Neural progenitor cell (in vitro differentiated cells): Measurements from ENCODE around the gene FASN. TPM values are rescaled to one million over a fixed set of nuclear protein-coding genes. Genes with fewer than 3 reads are reported as not detected.

Source experiments
- DNase-seq: peaks from one replicate; pipeline ENCODE4 v3.0.0-alpha.2; 2016; ENCODE audit warnings: low spot score
- H2AFZ ChIP-seq: fragments of 200-600 bp; sonication (generic); replicated peaks from 2 replicates; pipeline ENCODE4 v1.6.1; 2016; ENCODE audit warnings: antibody characterized with exemption
- H3F3A ChIP-seq: fragments of 200-600 bp; sonication (generic); 2 replicates; pipeline ENCODE4 v1.6.1; 2016; ENCODE audit warnings: antibody characterized with exemption, low read depth
- H3K27ac ChIP-seq: fragments of 200-600 bp; sonication (generic); 2 replicates; pipeline ENCODE4 v1.5.1; 2016; ENCODE audit warnings: mild to moderate bottlenecking
- H3K27me3 ChIP-seq: fragments of 200-600 bp; sonication (generic); 2 replicates; pipeline ENCODE4 v1.6.1; 2016; ENCODE audit warnings: mild to moderate bottlenecking, moderate library complexity
- H3K36me3 ChIP-seq: fragments of 200-600 bp; sonication (generic); 2 replicates; pipeline ENCODE4 v1.5.1; 2016
- H3K4me1 ChIP-seq: fragments of 200-600 bp; sonication (generic); 2 replicates; pipeline ENCODE4 v1.6.1; 2016; ENCODE audit warnings: mixed run types
- H3K4me2 ChIP-seq: fragments of 200-600 bp; sonication (generic); 2 replicates; pipeline ENCODE4 v1.6.1; 2016
- H3K4me3 ChIP-seq: fragments of 200-600 bp; sonication (generic); 2 replicates; pipeline ENCODE4 v1.5.1; 2016
- H3K79me2 ChIP-seq: fragments of 200-600 bp; sonication (generic); 2 replicates; pipeline ENCODE4 v1.6.1; 2016; ENCODE audit warnings: low read depth
- H3K9ac ChIP-seq: fragments of 200-600 bp; sonication (generic); 2 replicates; pipeline ENCODE4 v1.6.1; 2016
- H3K9me3 ChIP-seq: fragments of 200-600 bp; sonication (generic); 2 replicates; pipeline ENCODE4 v1.5.1; 2016; ENCODE audit warnings: low read depth
- H4K20me1 ChIP-seq: fragments of 200-600 bp; sonication (generic); 2 replicates; pipeline ENCODE4 v1.6.1; 2016; ENCODE audit warnings: low read depth
- H3K27ac Mint-ChIP-seq: 3 replicates; pipeline ENCODE4 v1.8.0; 2021; ENCODE audit warnings: mixed read lengths
- H3K27me3 Mint-ChIP-seq: 2 replicates; pipeline ENCODE4 v1.8.0; 2022; ENCODE audit warnings: low read depth, mild to moderate bottlenecking, inconsistent platforms, moderate library complexity, mixed read lengths; ENCODE audit not compliant: insufficient read depth
- H3K36me3 Mint-ChIP-seq: 3 replicates; pipeline ENCODE4 v1.8.0; 2021; ENCODE audit warnings: mixed read lengths
- H3K4me1 Mint-ChIP-seq: 3 replicates; pipeline ENCODE4 v1.8.0; 2021; ENCODE audit warnings: mixed read lengths
- H3K4me3 Mint-ChIP-seq: 3 replicates; pipeline ENCODE4 v1.8.0; 2021; ENCODE audit warnings: mild to moderate bottlenecking, moderate library complexity, mixed read lengths
- H3K9me3 Mint-ChIP-seq: 3 replicates; pipeline ENCODE4 v1.8.0; 2020; ENCODE audit warnings: mixed read lengths
- CTCF ChIP-seq: fragments of 200-600 bp; sonication (generic); IDR thresholded peaks from 2 replicates; pipeline ENCODE4 v1.5.1; 2017; ENCODE audit warnings: antibody characterized with exemption, mild to moderate bottlenecking
- EZH2 ChIP-seq: fragments of 200-600 bp; sonication (generic); IDR thresholded peaks from 2 replicates; pipeline ENCODE4 v1.6.1; 2017; ENCODE audit warnings: antibody characterized with exemption, mild to moderate bottlenecking, moderate library complexity
- EZH2phosphoT487 ChIP-seq: fragments of 200-600 bp; sonication (generic); IDR thresholded peaks from 2 replicates; pipeline ENCODE4 v1.6.1; 2017; ENCODE audit warnings: antibody characterized with exemption
- total RNA-seq: library from RNA; depleted of rRNA; stranded (reverse); fragments of >200 nt; gene quantifications from 2 replicates; pipeline ENCODE4 v1.2.3, GENCODE V29; 2015; ENCODE audit warnings: low replicate concordance

Gene FASN
- total RNA-seq, 1 donor from 2014 or later = 77.9 TPM

GRCh38 chr17:82094931-82095776 is 2.9 kb downstream of the FASN start:
- Mint-ChIP-seq H3K27me3 (peaks cover 4% of the 10 kb centered on the region), H3K4me3 (peak overlapping the region; percentile 83), H3K27ac (no peak overlapping the region), H3K4me1 (peaks cover 7% of the 10 kb centered on the region), H3K9me3 (no peaks in the 10 kb centered on the region), H3K36me3 (peaks cover 2% of the 10 kb centered on the region)
- Histone ChIP-seq H3K79me2 (peaks cover 84% of the 10 kb centered on the region), H2AFZ (no peak overlapping the region), H3K9me3 (no peaks in the 10 kb centered on the region), H3K27me3 (no peaks in the 10 kb centered on the region), H3K4me3 (peak overlapping the region; percentile 100), H3K4me1 (peaks cover 28% of the 10 kb centered on the region), H3K27ac (no peak overlapping the region), H3K36me3 (no peaks in the 10 kb centered on the region), H3K9ac (no peak overlapping the region), H4K20me1 (peaks cover 70% of the 10 kb centered on the region), H3K4me2 (peak overlapping the region; percentile 96), H3F3A (peaks cover 13% of the 10 kb centered on the region)
- DNase-seq = no peak
- TF ChIP-seq CTCF (no peak), EZH2 (no peak), EZH2phosphoT487 (no peak)

GRCh38 chr17:82092995-82093751 is 4.9 kb downstream of the FASN start:
- H3K79me2 ChIP-seq = peaks cover 70% of the 10 kb centered on the region
- Mint-ChIP-seq H3K4me3 (no peak overlapping the region), H3K36me3 (peaks cover 2% of the 10 kb centered on the region), H3K27me3 (peaks cover 2% of the 10 kb centered on the region), H3K27ac (no peak overlapping the region), H3K9me3 (no peaks in the 10 kb centered on the region), H3K4me1 (peaks cover 2% of the 10 kb centered on the region)
- H3K9me3 ChIP-seq = no peaks in the 10 kb centered on the region
- H2AFZ ChIP-seq = no peak overlapping the region
- H3K4me2 ChIP-seq = no peak overlapping the region
- no peak overlapping the region for H3K27ac ChIP-seq
- peaks cover 18% of the 10 kb centered on the region for H3K4me1 ChIP-seq
- H3K4me3 ChIP-seq = no peak overlapping the region
- peaks cover 88% of the 10 kb centered on the region for H4K20me1 ChIP-seq
- TF ChIP-seq EZH2phosphoT487 = no peak
- no peak for TF ChIP-seq CTCF
- no peak for TF ChIP-seq EZH2
- DNase-seq = no peak
- H3K9ac ChIP-seq = no peak overlapping the region
- H3F3A ChIP-seq = peaks cover 2% of the 10 kb centered on the region
- no peaks in the 10 kb centered on the region for H3K36me3 ChIP-seq
- H3K27me3 ChIP-seq = no peaks in the 10 kb centered on the region

GRCh38 chr17:82092628-82092994 is 5.4 kb downstream of the FASN start:
- Mint-ChIP-seq H3K36me3 (peaks cover 2% of the 10 kb centered on the region), H3K27me3 (peaks cover 2% of the 10 kb centered on the region), H3K4me3 (no peak overlapping the region), H3K27ac (no peak overlapping the region), H3K4me1 (peaks cover 2% of the 10 kb centered on the region), H3K9me3 (no peaks in the 10 kb centered on the region)
- TF ChIP-seq CTCF (no peak), EZH2phosphoT487 (no peak), EZH2 (no peak)
- Histone ChIP-seq H4K20me1 (peaks cover 93% of the 10 kb centered on the region), H3K4me1 (peaks cover 18% of the 10 kb centered on the region), H3K9me3 (no peaks in the 10 kb centered on the region), H3K27ac (no peak overlapping the region), H3K27me3 (no peaks in the 10 kb centered on the region), H3K79me2 (peaks cover 66% of the 10 kb centered on the region), H3K9ac (no peak overlapping the region), H2AFZ (no peak overlapping the region), H3K4me3 (no peak overlapping the region), H3F3A (peaks cover 2% of the 10 kb centered on the region), H3K4me2 (no peak overlapping the region), H3K36me3 (no peaks in the 10 kb centered on the region)
- DNase-seq = no peak
